Brain microvascular endothelial cell (primary cell): ENCODE results near the gene SRBD1.

Source experiments
- DNase-seq: peaks from one replicate; pipeline ENCODE4 v3.0.0-alpha.2; 2020
- H3K27ac ChIP-seq: fragments of 250-450 bp; sonication (Bioruptor Pico); 2 replicates; pipeline ENCODE4 v1.5.1; 2020; ENCODE audit warnings: mild to moderate bottlenecking, moderate library complexity
- H3K27me3 ChIP-seq: fragments of 250-450 bp; sonication (Bioruptor Pico); replicated peaks from 2 replicates; pipeline ENCODE4 v1.5.1; 2020; ENCODE audit warnings: mild to moderate bottlenecking
- H3K36me3 ChIP-seq: fragments of 250-450 bp; sonication (Bioruptor Pico); replicated peaks from 2 replicates; pipeline ENCODE4 v1.5.1; 2020; ENCODE audit warnings: mild to moderate bottlenecking
- H3K4me3 ChIP-seq: 2 replicates; pipeline ENCODE4 v1.5.1; 2011; ENCODE audit warnings: low read depth, mild to moderate bottlenecking, control low read depth, low read length, moderate library complexity
- in situ Hi-C: cut with HindIII; loops from 2 replicates; pipeline ENCODE4 v1.10.0; 2017; ENCODE audit warnings: low sequenced_read_pairs, low pct_ligation_motif_present
- TF ChIP-seq, protein P1 (sequence below): IDR thresholded peaks from 2 replicates; pipeline ENCODE4 v1.5.1; 2011; ENCODE audit warnings: low read depth, mild to moderate bottlenecking, moderate library complexity, low read length, control low read depth, inconsistent platforms; ENCODE audit errors: missing control alignments

SRBD1 gene

GRCh38 chr2:45468279-45468678, 142.8 kb downstream of the SRBD1 start:
- no peaks in the 10 kb centered on the region for H3K27me3 ChIP-seq
- no peak overlapping the region for H3K27ac ChIP-seq
- DNase-seq = no peak
- TF ChIP-seq, protein P1, sequence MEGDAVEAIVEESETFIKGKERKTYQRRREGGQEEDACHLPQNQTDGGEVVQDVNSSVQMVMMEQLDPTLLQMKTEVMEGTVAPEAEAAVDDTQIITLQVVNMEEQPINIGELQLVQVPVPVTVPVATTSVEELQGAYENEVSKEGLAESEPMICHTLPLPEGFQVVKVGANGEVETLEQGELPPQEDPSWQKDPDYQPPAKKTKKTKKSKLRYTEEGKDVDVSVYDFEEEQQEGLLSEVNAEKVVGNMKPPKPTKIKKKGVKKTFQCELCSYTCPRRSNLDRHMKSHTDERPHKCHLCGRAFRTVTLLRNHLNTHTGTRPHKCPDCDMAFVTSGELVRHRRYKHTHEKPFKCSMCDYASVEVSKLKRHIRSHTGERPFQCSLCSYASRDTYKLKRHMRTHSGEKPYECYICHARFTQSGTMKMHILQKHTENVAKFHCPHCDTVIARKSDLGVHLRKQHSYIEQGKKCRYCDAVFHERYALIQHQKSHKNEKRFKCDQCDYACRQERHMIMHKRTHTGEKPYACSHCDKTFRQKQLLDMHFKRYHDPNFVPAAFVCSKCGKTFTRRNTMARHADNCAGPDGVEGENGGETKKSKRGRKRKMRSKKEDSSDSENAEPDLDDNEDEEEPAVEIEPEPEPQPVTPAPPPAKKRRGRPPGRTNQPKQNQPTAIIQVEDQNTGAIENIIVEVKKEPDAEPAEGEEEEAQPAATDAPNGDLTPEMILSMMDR = no peak
- in situ Hi-C loops = no loop called here
- no peaks in the 10 kb centered on the region for H3K36me3 ChIP-seq
- H3K4me3 ChIP-seq = no peak overlapping the region

DNA sequence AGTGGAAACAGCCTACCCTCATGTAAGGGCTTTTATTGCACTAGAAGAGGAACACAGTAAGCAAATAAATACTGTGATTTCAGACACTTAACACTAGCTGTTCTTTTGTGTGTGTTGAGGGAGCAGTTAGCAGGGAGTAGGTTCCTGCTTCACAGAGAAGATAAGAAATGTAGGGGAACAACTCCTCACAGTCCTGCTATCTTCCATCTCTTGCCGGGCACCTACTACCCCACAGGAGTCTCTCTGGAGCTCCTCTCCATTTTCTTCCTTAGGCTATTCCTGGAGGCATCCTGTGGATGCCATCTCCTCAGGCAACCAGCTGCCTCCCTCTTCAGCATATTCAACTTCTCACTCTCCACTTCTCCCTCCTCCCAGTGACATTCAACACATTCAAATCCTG, 145.0 kb downstream of the SRBD1 start:
- Histone ChIP-seq H3K4me3 (no peak overlapping the region), H3K36me3 (no peaks in the 10 kb centered on the region), H3K27me3 (no peaks in the 10 kb centered on the region), H3K27ac (no peak overlapping the region)
- in situ Hi-C loops = no loop called here
- DNase-seq = no peak
- TF ChIP-seq, protein P1 = no peak

- H3K27ac ChIP-seq = no peak overlapping the region
- H3K36me3 ChIP-seq = no peaks in the 10 kb centered on the region
- no peak overlapping the region for H3K4me3 ChIP-seq
- in situ Hi-C loops = no loop called here
- TF ChIP-seq, protein P1 = no peak
- H3K27me3 ChIP-seq = no peaks in the 10 kb centered on the region
- no peak for DNase-seq
These were observed 150.2 kb downstream of the SRBD1 start for GRCh38 chr2:45460825-45461224.

GRCh38 chr2:45459860-45460259, 151.2 kb downstream of the SRBD1 start:
- Histone ChIP-seq H3K4me3 (no peak overlapping the region), H3K36me3 (no peaks in the 10 kb centered on the region), H3K27ac (no peak overlapping the region), H3K27me3 (no peaks in the 10 kb centered on the region)
- TF ChIP-seq, protein P1 = no peak
- in situ Hi-C loops = no loop called here
- no peak for DNase-seq

GRCh38 chr2:45458909-45459563, 152.0 kb downstream of the SRBD1 start:
- Histone ChIP-seq H3K4me3 (no peak overlapping the region), H3K27me3 (no peaks in the 10 kb centered on the region), H3K36me3 (no peaks in the 10 kb centered on the region), H3K27ac (no peak overlapping the region)
- in situ Hi-C loops = no loop called here
- DNase-seq = peak; percentile 69
- TF ChIP-seq, protein P1 = no peak

- no peak for DNase-seq
- no peak overlapping the region for H3K4me3 ChIP-seq
- no peaks in the 10 kb centered on the region for H3K36me3 ChIP-seq
- H3K27me3 ChIP-seq = no peaks in the 10 kb centered on the region
- H3K27ac ChIP-seq = no peak overlapping the region
- TF ChIP-seq, protein P1 = no peak
- in situ Hi-C loops = no loop called here
These were observed 153.7 kb downstream of the SRBD1 start for GRCh38 chr2:45457211-45457945.
